Posterior vena cava (tissue), 2 donors: ENCODE measurements around the gene ILDR1. TPM values are rescaled to one million over a fixed set of nuclear protein-coding genes. Genes with fewer than 3 reads are reported as not detected.
"Not testable (repeated sequence)": the region's sequence is repeated elsewhere in the genome, so short reads cannot be mapped to it uniquely, and the experiment has no call there.

Experiments used
- DNase-seq: peaks from one replicate; pipeline ENCODE4 v3.0.0-alpha.2; 2020; ENCODE audit warnings: low spot score
- intact Hi-C, 2 donors: fragments of 100-400 bp; cut with DNase I; formaldehyde crosslinking; loops; one replicate each; pipeline versions ENCODE4 v1.14.1 to v1.14.2; 2022 to 2023
- total RNA-seq, 2 donors: library from RNA; stranded (reverse); fragmentation: NEBNext Ultra II Directional; extraction: Animal tissue kit (Norgen Biotek cat#: 25700); gene quantifications; one replicate each; pipeline ENCODE4 v1.2.1, GENCODE V29; 2021
- donor health status: DM: yes; HTN: yes; CAD: no.
- donor health status: DM: yes; HTN: yes; CAD: no.

The ILDR1 gene
- total RNA-seq, 2 donors from 2014 or later: 0.10 TPM; not detected in 1

- intact Hi-C loops: no loop called here
These were observed 60.8 kb downstream of the ILDR1 start for GRCh38 chr3:121961283-121961682.

GRCh38 chr3:121958801-121959200 lies 63.2 kb downstream of the ILDR1 start:
- no peak for DNase-seq
- intact Hi-C loops: no loop called here

More at GRCh38 chr3:121961283-121961682, 60.8 kb downstream of the ILDR1 start:
- DNase-seq: no peak

- no peak for DNase-seq
- intact Hi-C loops: no loop called here
These were observed 64.2 kb downstream of the ILDR1 start for GRCh38 chr3:121957674-121958415.

GRCh38 chr3:121956363-121956762 lies 65.7 kb downstream of the ILDR1 start:
- intact Hi-C loops: no loop called here
- no peak for DNase-seq

GRCh38 chr3:121951291-121951919 lies 70.6 kb downstream of the ILDR1 start:
- DNase-seq: no peak
- intact Hi-C loops: no loop called here

- intact Hi-C loops: no loop called here
- DNase-seq: no peak
These were observed 73.4 kb downstream of the ILDR1 start for GRCh38 chr3:121948641-121949040.

GRCh38 chr3:121943431-121943830 lies 78.6 kb downstream of the ILDR1 start:
- no peak for DNase-seq
- intact Hi-C loops: no loop called here

GRCh38 chr3:121942116-121942786 lies 79.8 kb downstream of the ILDR1 start:
- DNase-seq: no peak
- intact Hi-C loops: no loop called here

GRCh38 chr3:121941592-121941991 lies 80.5 kb downstream of the ILDR1 start:
- DNase-seq: no peak
- intact Hi-C loops: no loop called here

GRCh38 chr3:121938141-121938855 lies 83.7 kb downstream of the ILDR1 start:
- DNase-seq, intact Hi-C loops: not testable (repeated sequence)

Other genes starting within 250 kb of the ILDR1 start
- gene IQCB1, start 187.2 kb downstream of the ILDR1 start, total RNA-seq: 10 to 100 TPM; 11.6 to 13.8 TPM
- 1 to 10 TPM; 5.0 to 7.9 TPM for gene EAF2, start 187.0 kb downstream of the ILDR1 start, total RNA-seq
- 1 to 10 TPM; 2.0 to 2.1 TPM for gene SLC15A2, start 127.8 kb downstream of the ILDR1 start, total RNA-seq
- 1 to 10 TPM; 5.0 to 9.7 TPM for gene CD86, start 33.1 kb upstream of the ILDR1 start, total RNA-seq
- not detected for gene CASR, start 161.4 kb upstream of the ILDR1 start, total RNA-seq